Measurements from ENCODE around the gene DMAC2L.

DMAC2L gene

GRCh38 chr14:50321009-50321660 is 9.0 kb downstream of the DMAC2L start:
- FAIRE-seq: peak; percentile 74
- peak; percentile 77 for DNase-seq (ENCODE audit: insufficient read length, low spot score)

DNA sequence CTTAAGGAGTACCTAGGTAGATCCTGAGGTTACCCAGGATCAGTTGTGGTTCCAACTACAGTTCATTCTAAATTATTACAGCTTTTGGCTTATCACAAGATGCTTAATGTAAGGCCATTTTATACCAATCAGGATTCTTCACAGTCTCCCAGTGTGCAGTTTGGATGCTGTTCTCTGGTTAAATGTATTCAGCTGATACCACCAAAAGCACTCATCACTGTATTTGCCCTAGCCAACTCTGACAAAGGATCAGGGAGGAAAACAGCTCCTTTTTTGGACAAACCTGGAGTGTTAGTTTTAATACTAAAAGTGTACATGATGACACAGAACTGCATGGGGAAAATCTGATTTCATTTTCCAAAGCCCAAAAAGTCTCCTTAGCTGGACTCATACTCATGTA is 19.5 kb downstream of the DMAC2L start:
- DNase-seq (ENCODE audit: insufficient read length, low spot score) (no peak), FAIRE-seq (no peak)

DNA sequence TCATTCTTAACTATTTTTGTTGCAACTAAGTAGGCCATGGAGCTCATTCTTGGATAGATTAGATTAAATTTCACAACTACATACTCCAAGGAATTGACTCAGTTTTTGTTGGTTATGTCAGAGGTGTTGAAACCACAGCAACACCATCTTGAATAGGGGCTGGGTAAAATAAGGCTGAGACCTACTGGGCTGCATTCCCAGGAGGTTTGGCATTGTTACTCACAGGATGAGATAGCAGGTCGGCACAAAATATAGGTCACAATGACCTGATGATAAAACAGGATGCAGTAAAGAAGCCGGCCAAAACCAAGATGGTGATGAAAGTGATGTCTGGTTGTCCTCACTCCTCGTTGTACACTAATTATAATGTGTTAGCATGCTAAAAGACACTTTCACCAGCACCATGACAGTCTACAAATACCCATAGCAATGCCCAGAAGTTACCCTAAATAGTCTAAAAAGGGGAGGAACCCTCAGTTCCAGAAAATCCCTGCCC is 20.9 kb downstream of the DMAC2L start:
- FAIRE-seq: no peak

DNA sequence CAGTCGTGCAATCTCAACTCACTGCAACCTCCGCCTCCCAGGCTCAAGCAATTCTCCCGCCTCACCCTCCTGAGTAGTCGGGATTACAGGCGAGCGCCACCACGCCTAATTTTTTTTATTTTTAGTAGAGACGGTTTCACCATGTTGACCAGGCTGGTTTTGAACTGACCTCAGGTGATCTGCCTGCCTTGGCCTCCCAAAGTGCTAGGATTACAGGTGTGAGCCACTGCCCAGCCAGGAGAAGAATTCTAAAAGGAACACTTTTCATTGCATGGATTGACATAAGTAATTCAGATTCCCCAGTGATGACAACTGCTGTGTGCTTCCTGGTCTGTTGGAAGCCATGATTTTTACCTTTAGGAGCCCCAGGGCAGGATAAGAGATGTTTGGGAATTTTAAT is 22.1 kb downstream of the DMAC2L start:
- FAIRE-seq: no peak
- DNase-seq (ENCODE audit: insufficient read length, low spot score): no peak

More for the DNA sequence above, 20.9 kb downstream of the DMAC2L start:
- no peak for DNase-seq (ENCODE audit: insufficient read length, low spot score)

DNA sequence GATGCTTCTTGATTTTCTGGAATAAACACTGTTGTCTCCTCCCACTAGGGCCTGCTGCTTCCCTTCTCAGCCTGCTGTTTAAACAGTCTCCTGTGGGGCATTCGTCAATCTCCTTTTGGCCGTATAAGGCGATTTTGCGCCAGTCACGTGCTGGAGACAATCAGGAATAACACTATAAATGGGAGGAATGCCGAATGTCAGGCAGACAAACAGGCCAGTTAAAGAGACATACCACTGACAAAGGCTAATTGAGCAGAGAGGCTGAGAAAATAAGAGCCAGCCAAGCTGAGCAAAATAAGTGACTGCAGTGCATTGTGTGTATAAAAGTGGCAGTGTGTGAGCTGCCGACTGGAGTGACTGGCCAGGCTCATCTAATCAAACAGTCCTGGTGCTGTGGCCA is 23.3 kb downstream of the DMAC2L start:
- FAIRE-seq: no peak
- no peak for DNase-seq (ENCODE audit: insufficient read length, low spot score)

- DNase-seq (ENCODE audit: insufficient read length, low spot score) (no peak), FAIRE-seq (no peak)
These were observed 24.1 kb downstream of the DMAC2L start for GRCh38 chr14:50335989-50336824.

DNA sequence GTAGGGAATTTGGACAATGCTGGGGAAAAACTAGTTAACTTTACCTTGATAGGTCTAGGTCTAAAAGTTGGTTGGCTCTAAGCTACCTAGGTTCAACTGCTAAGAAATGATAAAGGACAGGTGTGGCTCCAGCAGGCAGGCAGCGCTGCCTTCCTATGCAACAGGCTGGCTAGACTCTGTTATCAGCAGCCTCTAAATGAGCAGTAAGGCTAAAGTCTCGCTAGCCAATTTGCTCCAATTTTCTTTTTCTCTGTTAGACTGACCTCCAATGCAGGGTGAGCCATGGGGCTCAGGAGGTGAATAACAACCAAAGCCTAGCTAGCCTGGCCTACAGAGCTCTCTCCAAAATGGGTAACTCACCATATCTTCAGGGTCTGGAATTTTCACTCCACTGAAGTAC is 26.5 kb downstream of the DMAC2L start:
- DNase-seq (ENCODE audit: insufficient read length, low spot score): no peak
- FAIRE-seq: no peak

DNA sequence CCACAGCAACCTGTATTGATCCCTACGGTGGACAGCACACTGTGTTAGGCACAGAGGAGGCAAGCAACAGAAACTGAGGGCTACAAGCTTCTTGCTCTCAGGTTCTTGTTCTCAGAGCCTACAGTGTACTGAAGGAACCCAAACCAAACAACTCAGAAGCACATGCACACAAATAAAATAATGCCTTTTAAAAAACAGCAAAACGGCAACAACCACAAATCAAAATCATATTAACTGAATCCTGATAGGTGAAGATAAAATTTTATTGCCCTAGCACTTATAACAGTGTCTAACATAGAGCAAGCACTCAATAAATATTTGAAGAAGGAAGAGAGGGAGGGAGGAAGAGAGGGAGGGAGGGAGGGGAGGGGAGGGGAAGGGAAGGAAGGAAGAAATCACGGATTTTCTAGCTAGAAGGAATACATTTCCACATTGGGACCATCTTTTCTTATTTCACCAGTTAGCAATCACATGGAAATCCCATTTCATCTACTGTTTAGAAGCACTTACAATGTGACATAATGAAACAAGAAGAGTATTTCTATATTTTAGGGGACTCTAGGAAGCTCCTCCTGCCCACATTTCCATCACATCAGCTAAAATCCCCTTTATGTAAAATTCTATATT is 27.2 kb downstream of the DMAC2L start:
- FAIRE-seq: no peak
- no peak for DNase-seq (ENCODE audit: insufficient read length, low spot score)

GRCh38 chr14:50340045-50340444 is 27.9 kb downstream of the DMAC2L start:
- no peak for FAIRE-seq
- DNase-seq (ENCODE audit: insufficient read length, low spot score): no peak

DNA sequence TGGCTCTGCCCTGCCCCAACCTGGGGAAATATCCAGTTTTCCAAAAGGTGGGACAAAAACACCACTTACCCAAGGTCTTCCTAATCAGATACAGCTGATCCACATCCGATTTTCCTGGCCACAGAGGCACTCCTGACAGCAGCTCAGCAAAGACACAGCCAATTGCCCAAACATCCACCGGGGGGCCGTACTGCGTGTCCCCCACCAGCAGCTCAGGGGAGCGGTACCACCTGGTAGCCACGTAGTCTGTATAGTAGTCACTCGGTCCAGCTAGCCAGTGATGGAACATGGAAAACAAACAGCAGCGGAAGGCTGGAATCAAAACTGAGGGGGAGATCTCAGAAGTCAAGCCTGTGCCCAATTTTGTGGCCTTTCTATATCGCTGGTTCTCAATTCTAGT is 28.8 kb downstream of the DMAC2L start:
- FAIRE-seq: no peak

GRCh38 chr14:50342221-50343078 is 30.3 kb downstream of the DMAC2L start:
- peak; percentile 79 for DNase-seq (ENCODE audit: insufficient read length, low spot score)

More for the DNA sequence above, 28.8 kb downstream of the DMAC2L start:
- no peak for DNase-seq (ENCODE audit: insufficient read length, low spot score)

GRCh38 chr14:50343434-50343833 is 31.3 kb downstream of the DMAC2L start:
- DNase-seq (ENCODE audit: insufficient read length, low spot score): no peak
- no peak for FAIRE-seq

More at GRCh38 chr14:50342221-50343078, 30.3 kb downstream of the DMAC2L start:
- no peak for FAIRE-seq

DNA sequence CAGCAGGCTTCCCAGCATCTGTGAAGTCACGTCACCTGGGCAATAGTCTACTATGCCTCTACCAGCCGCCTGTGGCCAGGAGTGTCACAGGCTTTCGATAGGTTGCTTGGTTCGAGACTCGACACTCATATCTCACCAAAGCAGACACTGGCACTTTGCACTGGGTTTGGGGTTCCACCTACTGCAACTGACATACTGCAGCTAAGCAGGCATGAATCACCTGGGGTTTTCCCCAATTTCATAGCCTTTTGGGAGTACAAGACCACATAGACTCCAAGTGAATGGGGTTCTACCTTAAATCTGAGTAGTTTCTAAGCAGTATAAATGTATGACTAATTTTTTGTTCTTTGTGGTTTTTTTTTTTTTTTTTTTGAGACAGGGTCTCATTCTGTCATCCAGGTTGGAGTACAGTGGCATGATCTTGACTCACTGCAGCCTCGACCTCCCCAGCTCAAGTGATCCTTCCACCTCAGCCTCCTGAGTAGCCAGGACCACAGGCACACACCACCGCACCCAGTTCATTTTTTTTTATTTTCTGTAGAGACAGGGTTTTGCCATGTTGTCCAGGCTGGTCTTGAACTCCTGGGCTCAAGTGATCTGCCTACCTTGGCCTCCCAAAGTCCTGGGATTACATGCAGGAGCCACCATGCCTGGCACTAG is 32.1 kb downstream of the DMAC2L start:
- FAIRE-seq: no peak
- no peak for DNase-seq (ENCODE audit: insufficient read length, low spot score)

DNA sequence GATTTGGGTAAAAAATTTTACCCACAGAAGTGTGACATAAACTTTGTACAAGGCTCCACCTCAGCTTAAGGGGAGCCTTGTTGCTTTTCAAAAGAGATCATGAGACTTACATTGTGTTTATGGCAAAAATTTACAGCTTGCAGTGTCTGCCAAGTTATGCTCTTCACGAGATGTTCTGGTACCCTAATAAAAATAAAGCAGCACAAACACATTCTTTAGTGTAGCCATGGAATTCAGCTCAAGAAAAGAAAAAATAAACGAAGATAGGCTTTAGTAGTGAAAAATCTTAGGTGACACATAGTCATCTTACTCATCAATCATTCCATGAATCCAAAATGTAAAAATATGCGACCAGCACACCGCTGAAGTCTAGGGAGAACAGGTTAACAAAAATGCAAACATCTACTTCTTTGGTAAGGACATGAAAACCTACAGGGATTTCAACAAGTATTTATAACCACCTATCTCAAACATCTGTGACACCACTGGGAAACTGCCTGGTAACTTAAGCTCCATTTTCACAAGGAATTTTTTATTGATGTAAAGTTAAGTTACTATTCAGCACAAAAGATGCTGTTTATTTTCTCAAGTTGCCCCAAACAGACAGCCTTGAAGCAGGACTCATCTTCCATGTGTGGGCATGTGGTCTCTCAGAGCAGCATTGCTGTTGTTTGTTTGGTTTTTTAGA is 32.9 kb downstream of the DMAC2L start:
- FAIRE-seq (no peak), DNase-seq (ENCODE audit: insufficient read length, low spot score) (no peak)

- FAIRE-seq (no peak), DNase-seq (ENCODE audit: insufficient read length, low spot score) (no peak)
These were observed 33.8 kb downstream of the DMAC2L start for GRCh38 chr14:50345846-50346422.

DNA sequence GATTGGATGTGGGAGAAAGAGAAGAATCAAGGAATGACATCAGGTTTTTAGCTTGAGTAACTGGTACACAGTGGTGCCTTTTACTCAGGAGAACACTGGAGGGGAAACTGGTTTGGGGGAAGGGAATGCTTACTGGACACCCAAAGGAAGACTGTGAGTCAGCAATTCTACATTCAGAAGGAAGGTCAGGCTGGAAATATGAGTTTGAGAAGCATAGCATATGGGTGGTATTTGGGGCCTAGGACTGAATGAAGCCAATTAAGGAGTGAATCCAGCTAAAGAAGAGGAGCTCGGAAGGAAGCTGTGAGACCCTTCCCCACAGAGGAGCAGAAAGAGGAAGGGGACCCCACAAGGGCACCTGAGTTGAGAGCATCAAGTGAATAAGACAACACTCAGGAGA is 35.4 kb downstream of the DMAC2L start:
- no peak for FAIRE-seq
- DNase-seq (ENCODE audit: insufficient read length, low spot score): no peak

DNA sequence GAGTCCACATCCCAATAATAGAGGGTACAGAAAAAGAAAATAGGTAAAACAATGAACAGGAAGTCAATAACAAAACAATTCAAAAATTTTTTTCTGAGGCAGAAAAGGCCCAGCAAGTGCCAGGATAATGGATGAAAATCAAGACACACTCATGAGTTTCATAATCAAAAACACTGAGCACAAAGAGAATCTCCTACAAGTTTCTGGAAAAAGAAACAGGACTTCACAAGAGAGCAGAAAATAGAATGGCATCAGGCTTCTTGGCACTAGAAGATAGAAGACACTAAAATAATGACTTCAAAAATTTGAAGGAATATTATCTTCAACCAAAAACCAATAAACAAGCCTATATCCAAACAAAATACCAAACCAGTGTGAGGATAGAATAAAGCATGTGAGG is 36.8 kb downstream of the DMAC2L start:
- DNase-seq (ENCODE audit: insufficient read length, low spot score) (no peak), FAIRE-seq (no peak)

GRCh38 chr14:50350975-50351374 is 38.9 kb downstream of the DMAC2L start:
- FAIRE-seq: no peak

GRCh38 chr14:50352584-50352983 is 40.5 kb downstream of the DMAC2L start:
- FAIRE-seq (no peak), DNase-seq (ENCODE audit: insufficient read length, low spot score) (no peak)

More at GRCh38 chr14:50350975-50351374, 38.9 kb downstream of the DMAC2L start:
- DNase-seq (ENCODE audit: insufficient read length, low spot score): no peak

All from HTR-8/SVneo (cell line).